Measurements from ENCODE around the gene CFAP45. TPM values are rescaled to one million over a fixed set of nuclear protein-coding genes. Genes with fewer than 3 reads are reported as not detected.

The CFAP45 gene
- total and polyA plus RNA-seq, 9 of the 15 experiments (the other 6 are each of a cell fraction or from before 2014, with no cell fraction given), result 0.65 to 2.4 (median 1.5) TPM

DNA sequence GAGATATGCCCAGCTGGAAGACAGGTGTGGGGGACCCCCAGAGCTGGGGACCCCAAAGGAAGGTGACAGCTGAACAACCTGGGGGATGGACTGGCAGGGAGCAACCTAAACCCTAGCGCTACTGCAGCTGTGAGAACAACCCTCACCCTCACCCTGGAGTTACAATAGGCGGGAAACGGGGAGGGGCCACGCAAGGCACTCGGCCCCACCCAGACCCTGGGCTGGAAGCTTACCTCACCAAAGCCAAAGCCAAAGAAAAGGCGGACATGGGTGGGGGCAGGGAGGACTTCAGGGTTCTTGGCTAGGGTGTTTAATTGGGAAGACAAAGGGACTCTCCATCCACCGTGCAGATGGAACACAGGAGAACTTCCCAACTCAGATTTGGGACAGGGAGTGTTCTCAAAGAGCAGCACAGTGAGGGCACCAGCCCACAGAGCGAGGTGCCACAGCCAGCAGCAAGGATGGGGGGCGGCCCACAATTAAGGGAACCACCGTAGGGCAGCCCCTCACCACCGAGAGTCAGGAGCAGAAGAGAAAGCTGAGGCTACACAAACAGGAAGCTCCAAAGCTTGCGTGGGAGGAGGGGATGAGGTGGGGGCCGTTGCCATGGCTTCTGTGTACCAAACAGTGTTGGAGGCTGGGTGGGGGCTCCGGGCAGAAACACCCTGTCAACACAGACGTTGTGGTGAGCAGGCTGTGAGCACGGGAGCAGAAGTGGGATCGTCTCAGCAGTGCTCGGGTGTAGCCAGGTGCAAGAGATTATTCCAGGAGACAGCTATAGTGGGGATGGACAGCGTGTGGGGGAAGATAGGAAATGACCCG is 23.4 kb upstream of the CFAP45 start (continued):
- TF ChIP-seq, protein P1, sequence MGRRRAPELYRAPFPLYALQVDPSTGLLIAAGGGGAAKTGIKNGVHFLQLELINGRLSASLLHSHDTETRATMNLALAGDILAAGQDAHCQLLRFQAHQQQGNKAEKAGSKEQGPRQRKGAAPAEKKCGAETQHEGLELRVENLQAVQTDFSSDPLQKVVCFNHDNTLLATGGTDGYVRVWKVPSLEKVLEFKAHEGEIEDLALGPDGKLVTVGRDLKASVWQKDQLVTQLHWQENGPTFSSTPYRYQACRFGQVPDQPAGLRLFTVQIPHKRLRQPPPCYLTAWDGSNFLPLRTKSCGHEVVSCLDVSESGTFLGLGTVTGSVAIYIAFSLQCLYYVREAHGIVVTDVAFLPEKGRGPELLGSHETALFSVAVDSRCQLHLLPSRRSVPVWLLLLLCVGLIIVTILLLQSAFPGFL (CRISPR knock-in tag; IDR thresholded peaks at IDR 0.05), result no peak
- peak; percentile 46; the same call in 1 of the 2 replicates for TF ChIP-seq DPF2 (IDR thresholded peaks at IDR 0.05)
- no peak for TF ChIP-seq SMAD2 (IDR thresholded peaks at IDR 0.05; ENCODE audit: low read depth, low read length)
- no peak for TF ChIP-seq MCM5 (IDR thresholded peaks at IDR 0.05; ENCODE audit: low read depth)
- no peak for TF ChIP-seq ADNP (tag; IDR thresholded peaks at IDR 0.05)
- TF ChIP-seq, protein P2, sequence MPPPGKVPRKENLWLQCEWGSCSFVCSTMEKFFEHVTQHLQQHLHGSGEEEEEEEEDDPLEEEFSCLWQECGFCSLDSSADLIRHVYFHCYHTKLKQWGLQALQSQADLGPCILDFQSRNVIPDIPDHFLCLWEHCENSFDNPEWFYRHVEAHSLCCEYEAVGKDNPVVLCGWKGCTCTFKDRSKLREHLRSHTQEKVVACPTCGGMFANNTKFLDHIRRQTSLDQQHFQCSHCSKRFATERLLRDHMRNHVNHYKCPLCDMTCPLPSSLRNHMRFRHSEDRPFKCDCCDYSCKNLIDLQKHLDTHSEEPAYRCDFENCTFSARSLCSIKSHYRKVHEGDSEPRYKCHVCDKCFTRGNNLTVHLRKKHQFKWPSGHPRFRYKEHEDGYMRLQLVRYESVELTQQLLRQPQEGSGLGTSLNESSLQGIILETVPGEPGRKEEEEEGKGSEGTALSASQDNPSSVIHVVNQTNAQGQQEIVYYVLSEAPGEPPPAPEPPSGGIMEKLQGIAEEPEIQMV (tag; conservative IDR thresholded peaks at IDR 0.05; ENCODE audit: low read depth), result no peak
- TF ChIP-seq, protein P3, sequence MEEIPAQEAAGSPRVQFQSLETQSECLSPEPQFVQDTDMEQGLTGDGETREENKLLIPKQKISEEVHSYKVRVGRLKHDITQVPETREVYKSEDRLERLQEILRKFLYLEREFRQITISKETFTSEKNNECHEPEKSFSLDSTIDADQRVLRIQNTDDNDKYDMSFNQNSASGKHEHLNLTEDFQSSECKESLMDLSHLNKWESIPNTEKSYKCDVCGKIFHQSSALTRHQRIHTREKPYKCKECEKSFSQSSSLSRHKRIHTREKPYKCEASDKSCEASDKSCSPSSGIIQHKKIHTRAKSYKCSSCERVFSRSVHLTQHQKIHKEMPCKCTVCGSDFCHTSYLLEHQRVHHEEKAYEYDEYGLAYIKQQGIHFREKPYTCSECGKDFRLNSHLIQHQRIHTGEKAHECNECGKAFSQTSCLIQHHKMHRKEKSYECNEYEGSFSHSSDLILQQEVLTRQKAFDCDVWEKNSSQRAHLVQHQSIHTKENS (CRISPR knock-in tag; IDR thresholded peaks at IDR 0.05), result no peak
- no peak for TF ChIP-seq SMARCB1 (IDR thresholded peaks at IDR 0.05; ENCODE audit: insufficient read length, low read depth)
- no peak for TF ChIP-seq KDM2B (CRISPR knock-in tag; IDR thresholded peaks at IDR 0.05)
- TF ChIP-seq, protein P4, sequence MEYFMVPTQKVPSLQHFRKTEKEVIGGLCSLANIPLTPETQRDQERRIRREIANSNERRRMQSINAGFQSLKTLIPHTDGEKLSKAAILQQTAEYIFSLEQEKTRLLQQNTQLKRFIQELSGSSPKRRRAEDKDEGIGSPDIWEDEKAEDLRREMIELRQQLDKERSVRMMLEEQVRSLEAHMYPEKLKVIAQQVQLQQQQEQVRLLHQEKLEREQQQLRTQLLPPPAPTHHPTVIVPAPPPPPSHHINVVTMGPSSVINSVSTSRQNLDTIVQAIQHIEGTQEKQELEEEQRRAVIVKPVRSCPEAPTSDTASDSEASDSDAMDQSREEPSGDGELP (CRISPR knock-in tag; IDR thresholded peaks at IDR 0.05; ENCODE audit: borderline replicate concordance), result no peak
- peak in 1 of 2 experiments; percentile 35; a peak in 2 of 4 replicates for TF ChIP-seq SIN3A (IDR thresholded peaks at IDR 0.05; ENCODE audit: borderline replicate concordance in 2 of 2, control insufficient read depth in 1 of 2, low read depth in 2 of 2, low read length in 2 of 2)
- peak; percentile 49; the same call in 1 of the 2 replicates for TF ChIP-seq ELF1 (tag; IDR thresholded peaks at IDR 0.05)
- TF ChIP-seq NFRKB (IDR thresholded peaks at IDR 0.05; ENCODE audit: low read depth), result peak; percentile 79; the same call in 1 of the 2 replicates
- TF ChIP-seq CBX3 (IDR thresholded peaks at IDR 0.05; ENCODE audit: borderline replicate concordance in 1 of 2, low read length in 2 of 2), result peak in 1 of 2 experiments; percentile 31; a peak in 1 of 3 replicates
- TF ChIP-seq TEAD1 (CRISPR knock-in tag; IDR thresholded peaks at IDR 0.05), result 0 out of 4 replicates have a peak, but pooled peaks of 1 of the 2 experiments have one; percentile 10
- TF ChIP-seq U2AF1 (optimal IDR thresholded peaks at IDR 0.05; ENCODE audit: low read depth, low read length), result no peak
- no peak for TF ChIP-seq ZNF282 (CRISPR knock-in tag; IDR thresholded peaks at IDR 0.05)
- TF ChIP-seq, protein P5, sequence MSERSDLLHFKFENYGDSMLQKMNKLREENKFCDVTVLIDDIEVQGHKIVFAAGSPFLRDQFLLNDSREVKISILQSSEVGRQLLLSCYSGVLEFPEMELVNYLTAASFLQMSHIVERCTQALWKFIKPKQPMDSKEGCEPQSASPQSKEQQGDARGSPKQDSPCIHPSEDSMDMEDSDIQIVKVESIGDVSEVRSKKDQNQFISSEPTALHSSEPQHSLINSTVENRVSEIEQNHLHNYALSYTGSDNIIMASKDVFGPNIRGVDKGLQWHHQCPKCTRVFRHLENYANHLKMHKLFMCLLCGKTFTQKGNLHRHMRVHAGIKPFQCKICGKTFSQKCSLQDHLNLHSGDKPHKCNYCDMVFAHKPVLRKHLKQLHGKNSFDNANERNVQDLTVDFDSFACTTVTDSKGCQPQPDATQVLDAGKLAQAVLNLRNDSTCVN (CRISPR knock-in tag; IDR thresholded peaks at IDR 0.05), result 0 out of 2 replicates have a peak, but pooled peaks have one; percentile 62

Data from K562 (cell line).